WTC11 (cell line): Measurements from ENCODE around the gene SMAP1. TPM values are rescaled to one million over a fixed set of nuclear protein-coding genes. Genes with fewer than 3 reads are reported as not detected.

Source experiments
- ATAC-seq: fragments of 200-7000 bp; cut with Tn5 transposase; 2 replicates; pipeline ENCODE4 v1.10.0; 2021; ENCODE audit warnings: mild to moderate bottlenecking, moderate library complexity
- CTCF ChIA-PET: fragments of 300-600 bp; sonication (Branson Sonifier 250); formaldehyde crosslinking; loops from one replicate; lab custom pipeline; 2021; ENCODE audit warnings: antibody characterized with exemption; lab: Charles Lee
- POLR2A ChIA-PET: fragments of 350-600 bp; sonication (Branson Sonifier 250); formaldehyde crosslinking; loops from one replicate; lab custom pipeline; 2021; ENCODE audit warnings: antibody characterized with exemption; lab: Charles Lee
- DNase-seq: peaks from one replicate; pipeline ENCODE4 v3.0.0; 2021; ENCODE audit warnings: low spot score
- H3K27ac Mint-ChIP-seq: 2 replicates; pipeline ENCODE4 v1.8.0; 2021; ENCODE audit warnings: mixed read lengths
- H3K27me3 Mint-ChIP-seq: 2 replicates; pipeline ENCODE4 v1.8.0; 2021; ENCODE audit warnings: low read depth, mild to moderate bottlenecking, moderate library complexity, mixed read lengths
- H3K36me3 Mint-ChIP-seq: 2 replicates; pipeline ENCODE4 v1.8.0; 2021; ENCODE audit warnings: mixed read lengths
- H3K4me1 Mint-ChIP-seq: 2 replicates; pipeline ENCODE4 v1.8.0; 2022; ENCODE audit warnings: mixed read lengths
- H3K4me3 Mint-ChIP-seq: 2 replicates; pipeline ENCODE4 v1.8.0; 2021; ENCODE audit warnings: mild to moderate bottlenecking, moderate library complexity, mixed read lengths
- H3K9me3 Mint-ChIP-seq: 2 replicates; pipeline ENCODE4 v1.8.0; 2021; ENCODE audit warnings: mixed read lengths
- CREM ChIP-seq: sonication (generic); formaldehyde crosslinking; IDR thresholded peaks from 2 replicates; pipeline ENCODE4 v1.8.1; 2022; ENCODE audit warnings: mild to moderate bottlenecking, missing genetic modification reagents, moderate library complexity
- ELF4 ChIP-seq: sonication (generic); formaldehyde crosslinking; IDR thresholded peaks from 2 replicates; pipeline ENCODE4 v1.8.1; 2022; ENCODE audit warnings: low read depth, mild to moderate bottlenecking, moderate library complexity, missing genetic modification reagents
- EMX1 ChIP-seq: fragments of 250-450 bp; sonication (Bioruptor Pico); IDR thresholded peaks from 2 replicates; pipeline ENCODE4 v1.8.0; 2021; ENCODE audit warnings: mild to moderate bottlenecking
- ERG ChIP-seq: fragments of 250-450 bp; sonication (Bioruptor Pico); IDR thresholded peaks from 2 replicates; pipeline ENCODE4 v1.8.0; 2021; ENCODE audit warnings: mild to moderate bottlenecking
- FOXK1 ChIP-seq: sonication (generic); formaldehyde crosslinking; IDR thresholded peaks from 2 replicates; pipeline ENCODE4 v1.8.0; 2022; ENCODE audit warnings: mild to moderate bottlenecking, moderate library complexity, missing genetic modification reagents
- FOXP1 ChIP-seq: sonication (generic); formaldehyde crosslinking; IDR thresholded peaks from 2 replicates; pipeline ENCODE4 v1.8.0; 2022; ENCODE audit warnings: missing genetic modification reagents, mild to moderate bottlenecking, moderate library complexity, borderline replicate concordance
- GABPB1 ChIP-seq: sonication (generic); formaldehyde crosslinking; IDR thresholded peaks from 2 replicates; pipeline ENCODE4 v1.8.1; 2023; ENCODE audit warnings: mild to moderate bottlenecking, missing genetic modification reagents
- GTF2I ChIP-seq: fragments of 250-450 bp; sonication (Bioruptor Pico); conservative IDR thresholded peaks from 2 replicates; pipeline ENCODE4 v1.4.0; 2021; ENCODE audit warnings: mild to moderate bottlenecking
- HMGXB4 ChIP-seq: sonication (generic); formaldehyde crosslinking; IDR thresholded peaks from 2 replicates; pipeline ENCODE4 v1.8.1; 2023; ENCODE audit warnings: mild to moderate bottlenecking, moderate library complexity, missing genetic modification reagents
- JAZF1 ChIP-seq: fragments of 250-450 bp; sonication (Bioruptor Pico); IDR thresholded peaks from 2 replicates; pipeline ENCODE4 v1.9.0; 2021; ENCODE audit warnings: moderate library complexity, mild to moderate bottlenecking, inconsistent platforms
- MYBL2 ChIP-seq: sonication (generic); formaldehyde crosslinking; IDR thresholded peaks from 2 replicates; pipeline ENCODE4 v1.8.1; 2023; ENCODE audit warnings: mild to moderate bottlenecking, moderate library complexity, missing genetic modification reagents
- NFATC4 ChIP-seq: fragments of 250-450 bp; sonication (Bioruptor Pico); IDR thresholded peaks from 2 replicates; pipeline ENCODE4 v1.9.0; 2021; ENCODE audit warnings: mild to moderate bottlenecking
- NFYB ChIP-seq: sonication (generic); formaldehyde crosslinking; conservative IDR thresholded peaks from 2 replicates; pipeline ENCODE4 v1.8.0; 2022; ENCODE audit warnings: low read depth, missing genetic modification reagents
- PRRX2 ChIP-seq: fragments of 250-450 bp; sonication (Bioruptor Pico); IDR thresholded peaks from 2 replicates; pipeline ENCODE4 v1.8.0; 2021; ENCODE audit warnings: mild to moderate bottlenecking
- TEAD1 ChIP-seq: sonication (generic); formaldehyde crosslinking; IDR thresholded peaks from 2 replicates; pipeline ENCODE4 v1.8.0; 2022; ENCODE audit warnings: mild to moderate bottlenecking, missing genetic modification reagents
- TP53 ChIP-seq: sonication (generic); formaldehyde crosslinking; IDR thresholded peaks from 2 replicates; pipeline ENCODE4 v1.8.1; 2023; ENCODE audit warnings: mild to moderate bottlenecking, missing genetic modification reagents
- ZBTB21 ChIP-seq: sonication (generic); formaldehyde crosslinking; IDR thresholded peaks from 2 replicates; pipeline ENCODE4 v1.8.1; 2023; ENCODE audit warnings: mild to moderate bottlenecking, missing genetic modification reagents, borderline replicate concordance
- ZNF219 ChIP-seq: sonication (generic); formaldehyde crosslinking; IDR thresholded peaks from 2 replicates; pipeline ENCODE4 v1.8.0; 2023; ENCODE audit warnings: missing genetic modification reagents, mild to moderate bottlenecking, borderline replicate concordance
- ZNF232 ChIP-seq: sonication (generic); formaldehyde crosslinking; IDR thresholded peaks from 2 replicates; pipeline ENCODE4 v1.8.0; 2022; ENCODE audit warnings: mild to moderate bottlenecking, missing genetic modification reagents
- ZNF263 ChIP-seq: sonication (generic); formaldehyde crosslinking; IDR thresholded peaks from 2 replicates; pipeline ENCODE4 v1.8.1; 2022; ENCODE audit warnings: low read depth, mild to moderate bottlenecking, moderate library complexity, missing genetic modification reagents
- ZNF423 ChIP-seq: fragments of 250-450 bp; sonication (Bioruptor Pico); IDR thresholded peaks from 2 replicates; pipeline ENCODE4 v2.1.2; 2022; ENCODE audit warnings: mild to moderate bottlenecking, moderate library complexity
- total RNA-seq: library from RNA; stranded (reverse); gene quantifications from 3 replicates; pipeline ENCODE4 v1.2.3, GENCODE V29; 2021
- TF ChIP-seq, protein P1 (sequence below): sonication (generic); formaldehyde crosslinking; IDR thresholded peaks from 2 replicates; pipeline ENCODE4 v1.8.1; 2023; ENCODE audit warnings: mild to moderate bottlenecking, missing genetic modification reagents, moderate library complexity
- TF ChIP-seq, protein P2 (sequence below): sonication (generic); formaldehyde crosslinking; IDR thresholded peaks from 2 replicates; pipeline ENCODE4 v1.8.0; 2022; ENCODE audit warnings: mild to moderate bottlenecking, missing genetic modification reagents
- TF ChIP-seq, protein P3 (sequence below): fragments of 250-450 bp; sonication (Bioruptor Pico); conservative IDR thresholded peaks from 2 replicates; pipeline ENCODE4 v1.9.0; 2021; ENCODE audit warnings: mild to moderate bottlenecking

SMAP1 gene
- total RNA-seq, 1 experiment from 2014 or later, result 29.0 TPM

GRCh38 chr6:70734979-70735378, 67.3 kb downstream of the SMAP1 start (continued):
- TF ChIP-seq, protein P1, sequence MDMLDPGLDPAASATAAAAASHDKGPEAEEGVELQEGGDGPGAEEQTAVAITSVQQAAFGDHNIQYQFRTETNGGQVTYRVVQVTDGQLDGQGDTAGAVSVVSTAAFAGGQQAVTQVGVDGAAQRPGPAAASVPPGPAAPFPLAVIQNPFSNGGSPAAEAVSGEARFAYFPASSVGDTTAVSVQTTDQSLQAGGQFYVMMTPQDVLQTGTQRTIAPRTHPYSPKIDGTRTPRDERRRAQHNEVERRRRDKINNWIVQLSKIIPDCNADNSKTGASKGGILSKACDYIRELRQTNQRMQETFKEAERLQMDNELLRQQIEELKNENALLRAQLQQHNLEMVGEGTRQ (CRISPR knock-in tag), result no peak
- no peak for TF ChIP-seq ZBTB21

GRCh38 chr6:70735513-70735912, 67.8 kb downstream of the SMAP1 start:
- no peak for TF ChIP-seq ERG (CRISPR knock-in tag)
- TF ChIP-seq CREM (CRISPR knock-in tag), result no peak
- TF ChIP-seq ZNF423 (CRISPR knock-in tag), result no peak
- TF ChIP-seq ELF4, result no peak
- TF ChIP-seq ZBTB21, result no peak
- no peak for TF ChIP-seq NFYB (CRISPR knock-in tag)
- no peak for TF ChIP-seq HMGXB4 (CRISPR knock-in tag)
- no peak for TF ChIP-seq ZNF263 (CRISPR knock-in tag)
- no peak for TF ChIP-seq FOXK1
- no peak for TF ChIP-seq ZNF219 (CRISPR knock-in tag)
- no peak for TF ChIP-seq EMX1 (CRISPR knock-in tag)
- Mint-ChIP-seq H3K27me3 (no peaks in the 10 kb centered on the region), H3K27ac (no peak overlapping the region), H3K4me3 (no peak overlapping the region), H3K36me3 (peaks cover 15% of the 10 kb centered on the region), H3K9me3 (peaks cover 15% of the 10 kb centered on the region), H3K4me1 (peaks cover 13% of the 10 kb centered on the region)
- no peak for DNase-seq
- POLR2A ChIA-PET, result interaction anchor here (0.7 kb wide), 1 partner anchor 19 kb away, joined by 3 read pairs; no protein-coding TSS in a partner anchor
- CTCF ChIA-PET, result no interaction called here
- no peak for ATAC-seq

- Mint-ChIP-seq H3K4me3 (no peak overlapping the region), H3K4me1 (peaks cover 18% of the 10 kb centered on the region), H3K9me3 (peaks cover 39% of the 10 kb centered on the region), H3K27me3 (no peaks in the 10 kb centered on the region), H3K36me3 (peaks cover 38% of the 10 kb centered on the region), H3K27ac (no peak overlapping the region)
- DNase-seq (no peak), ATAC-seq (no peak)
- ChIA-PET CTCF (interaction anchor here (0.5 kb wide), 1 partner anchor 942 kb away, joined by 3 read pairs; no protein-coding TSS in a partner anchor), POLR2A (interaction anchor here (0.7 kb wide), 1 partner anchor 98 kb away, joined by 3 read pairs; no protein-coding TSS in a partner anchor)
- TF ChIP-seq GABPB1 (CRISPR knock-in tag) (no peak), GTF2I (CRISPR knock-in tag) (no peak), NFYB (CRISPR knock-in tag) (no peak), ZNF232 (no peak), JAZF1 (CRISPR knock-in tag) (no peak), ERG (CRISPR knock-in tag) (no peak), TP53 (no peak), MYBL2 (CRISPR knock-in tag) (no peak), NFATC4 (CRISPR knock-in tag) (no peak), PRRX2 (no peak), FOXP1 (CRISPR knock-in tag) (no peak), TEAD1 (no peak)
- TF ChIP-seq, protein P2, sequence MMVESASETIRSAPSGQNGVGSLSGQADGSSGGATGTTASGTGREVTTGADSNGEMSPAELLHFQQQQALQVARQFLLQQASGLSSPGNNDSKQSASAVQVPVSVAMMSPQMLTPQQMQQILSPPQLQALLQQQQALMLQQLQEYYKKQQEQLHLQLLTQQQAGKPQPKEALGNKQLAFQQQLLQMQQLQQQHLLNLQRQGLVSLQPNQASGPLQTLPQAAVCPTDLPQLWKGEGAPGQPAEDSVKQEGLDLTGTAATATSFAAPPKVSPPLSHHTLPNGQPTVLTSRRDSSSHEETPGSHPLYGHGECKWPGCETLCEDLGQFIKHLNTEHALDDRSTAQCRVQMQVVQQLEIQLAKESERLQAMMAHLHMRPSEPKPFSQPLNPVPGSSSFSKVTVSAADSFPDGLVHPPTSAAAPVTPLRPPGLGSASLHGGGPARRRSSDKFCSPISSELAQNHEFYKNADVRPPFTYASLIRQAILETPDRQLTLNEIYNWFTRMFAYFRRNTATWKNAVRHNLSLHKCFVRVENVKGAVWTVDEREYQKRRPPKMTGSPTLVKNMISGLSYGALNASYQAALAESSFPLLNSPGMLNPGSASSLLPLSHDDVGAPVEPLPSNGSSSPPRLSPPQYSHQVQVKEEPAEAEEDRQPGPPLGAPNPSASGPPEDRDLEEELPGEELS, result no peak
- TF ChIP-seq, protein P3, sequence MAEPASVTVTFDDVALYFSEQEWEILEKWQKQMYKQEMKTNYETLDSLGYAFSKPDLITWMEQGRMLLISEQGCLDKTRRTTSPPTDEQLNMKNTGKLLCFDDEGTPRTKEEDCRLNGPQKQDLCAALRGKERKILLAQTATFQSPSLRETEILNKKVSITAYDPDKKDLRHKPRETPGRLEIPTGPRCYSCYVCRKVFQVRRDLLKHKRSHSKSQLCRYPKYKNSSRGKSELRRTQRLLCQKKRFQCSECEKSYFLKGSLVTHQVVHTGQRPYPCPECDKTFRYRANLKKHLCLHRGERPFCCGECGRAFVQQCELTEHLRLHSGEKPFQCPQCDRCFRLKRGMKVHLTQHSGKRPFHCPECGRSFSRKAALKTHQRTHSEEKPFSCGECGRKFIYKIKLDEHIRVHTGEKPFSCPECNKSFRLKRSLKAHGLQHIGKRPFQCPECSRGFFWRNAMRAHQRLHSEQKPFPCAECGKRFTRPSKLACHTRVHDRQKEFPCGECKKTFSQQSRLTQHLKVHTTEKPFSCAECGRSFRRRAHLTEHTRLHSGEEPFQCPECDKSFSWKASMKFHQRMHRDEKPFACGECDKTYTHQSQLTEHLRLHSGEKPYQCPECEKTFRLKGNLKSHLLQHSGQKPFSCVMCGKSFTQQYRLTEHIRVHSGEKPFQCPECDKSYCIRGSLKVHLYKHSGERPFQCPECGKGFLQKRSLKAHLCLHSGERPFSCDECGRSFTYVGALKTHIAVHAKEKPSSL (CRISPR knock-in tag), result no peak
Measured at GRCh38 chr6:70738028-70738427, 70.3 kb downstream of the SMAP1 start.
